GM21717 (cell line): ENCODE measurements around the gene IRF2BP2.

Experiments
- ATAC-seq: cut with Tn5 transposase; IDR thresholded peaks from one replicate; pipeline ENCODE4 v1.9.1; 2021; ENCODE audit warnings: mild to moderate bottlenecking, moderate library complexity; ENCODE audit not compliant: unreplicated experiment

Gene IRF2BP2

GRCh38 chr1:234610061-234610665 lies at the start of gene IRF2BP2:
IRF2BP2 (minus strand) TSS chr1:234610178; CDS start chr1:234609494, 684 bp downstream.
- no peak for ATAC-seq

GRCh38 chr1:234659538-234659937 lies 49.6 kb upstream of the IRF2BP2 start:
- no peak for ATAC-seq

- ATAC-seq: no peak
These were observed 48.2 kb upstream of the IRF2BP2 start for GRCh38 chr1:234658138-234658537.

GRCh38 chr1:234656944-234657654 lies 47.1 kb upstream of the IRF2BP2 start:
- peak; percentile 63 for ATAC-seq

GRCh38 chr1:234656070-234656895 lies 46.3 kb upstream of the IRF2BP2 start:
- no peak for ATAC-seq

GRCh38 chr1:234655328-234656069 lies 45.5 kb upstream of the IRF2BP2 start:
- no peak for ATAC-seq

GRCh38 chr1:234654002-234654733 lies 44.2 kb upstream of the IRF2BP2 start:
- ATAC-seq: no peak

- ATAC-seq: no peak
These were observed 39.6 kb upstream of the IRF2BP2 start for GRCh38 chr1:234649432-234650081.

GRCh38 chr1:234647758-234648157 lies 37.8 kb upstream of the IRF2BP2 start:
- ATAC-seq: no peak

GRCh38 chr1:234647245-234647644 lies 37.3 kb upstream of the IRF2BP2 start:
- ATAC-seq: no peak

- no peak for ATAC-seq
These were observed 36.0 kb upstream of the IRF2BP2 start for GRCh38 chr1:234645964-234646363.

- no peak for ATAC-seq
These were observed 35.5 kb upstream of the IRF2BP2 start for GRCh38 chr1:234645474-234645953.

GRCh38 chr1:234644928-234645327 lies 35.0 kb upstream of the IRF2BP2 start:
- ATAC-seq: no peak

- ATAC-seq: no peak
These were observed 33.8 kb upstream of the IRF2BP2 start for GRCh38 chr1:234643850-234644134.

- no peak for ATAC-seq
These were observed 33.3 kb upstream of the IRF2BP2 start for GRCh38 chr1:234643111-234643849.

GRCh38 chr1:234642428-234642827 lies 32.5 kb upstream of the IRF2BP2 start:
- no peak for ATAC-seq

GRCh38 chr1:234639961-234640360 lies 30.0 kb upstream of the IRF2BP2 start:
- ATAC-seq: no peak

GRCh38 chr1:234638832-234639799 lies 29.1 kb upstream of the IRF2BP2 start:
- no peak for ATAC-seq
